GM12892 (cell line): ENCODE data around the gene FAM53A.

Experiments
- DNase-seq: peaks from one replicate; pipeline ENCODE4 v3.0.0; 2011; ENCODE audit not compliant: insufficient read length
- FAIRE-seq: peaks from 2 replicates; lab custom pipeline; 2011; peaks lifted over from hg19 to GRCh38; lab: Jason Lieb, UNC
- POLR2A ChIP-seq: IDR thresholded peaks from 2 replicates; pipeline ENCODE4 v1.6.1; 2011; ENCODE audit warnings: low read depth, low read length, control low read depth
- POLR2AphosphoS5 ChIP-seq: IDR thresholded peaks from 2 replicates; pipeline ENCODE4 v1.6.1; 2011; ENCODE audit warnings: low read depth, low read length, control low read depth
- TAF1 ChIP-seq: IDR thresholded peaks from 2 replicates; pipeline ENCODE4 v1.6.1; 2011; ENCODE audit warnings: low read depth, mild to moderate bottlenecking, control low read depth, low read length, borderline replicate concordance

The FAM53A gene

GRCh38 chr4:1629699-1630083, 54.4 kb downstream of the FAM53A start:
- TF ChIP-seq POLR2A (no peak), TAF1 (no peak), POLR2AphosphoS5 (no peak)
- DNase-seq (no peak), FAIRE-seq (no peak)

DNA sequence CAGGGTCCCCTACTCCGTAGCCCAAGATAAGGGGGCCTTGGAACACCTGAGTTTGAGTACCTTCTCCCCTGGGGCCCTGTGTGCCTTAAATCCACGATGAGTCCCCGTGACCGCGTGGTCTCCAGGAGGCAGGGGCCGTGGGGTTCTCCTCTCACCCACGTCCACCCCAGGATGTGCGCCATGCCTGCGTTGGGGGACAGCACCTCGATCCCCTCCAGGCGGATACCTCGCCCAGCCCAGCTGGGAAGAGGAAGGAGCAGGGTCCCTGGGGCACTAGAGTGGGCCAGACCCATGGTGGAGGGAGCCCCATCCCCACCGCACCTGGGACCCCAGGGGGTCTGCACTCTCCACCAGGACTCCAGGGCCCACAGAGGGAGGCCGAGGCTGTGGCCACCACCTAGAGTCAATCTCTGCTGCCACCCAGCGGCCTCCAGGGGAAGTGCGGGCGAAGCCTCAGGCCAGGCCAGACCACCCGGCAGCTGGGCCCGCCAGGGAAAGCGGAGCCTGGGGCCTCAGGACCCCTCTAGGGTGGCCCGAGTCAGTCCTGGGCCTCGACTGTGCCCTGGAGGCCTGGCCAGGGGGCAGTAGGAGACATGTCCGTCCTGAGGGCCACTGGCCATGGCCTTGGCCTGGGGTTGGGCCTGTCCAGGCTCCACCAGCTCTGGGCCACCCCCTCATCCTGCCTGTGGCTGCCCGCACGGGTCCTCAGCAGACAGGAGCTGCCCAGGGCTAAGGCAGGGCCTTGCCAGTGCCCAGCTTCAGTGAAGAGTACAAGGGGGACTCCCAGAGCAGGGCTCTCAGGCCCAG, 55.0 kb downstream of the FAM53A start:
- FAIRE-seq (no peak), DNase-seq (peak; percentile 87)
- TF ChIP-seq POLR2A (no peak), POLR2AphosphoS5 (no peak), TAF1 (no peak)

- FAIRE-seq = no peak
- DNase-seq = no peak
- TF ChIP-seq POLR2A (no peak), TAF1 (no peak), POLR2AphosphoS5 (no peak)
These were observed 56.4 kb downstream of the FAM53A start for GRCh38 chr4:1627417-1628313.

DNA sequence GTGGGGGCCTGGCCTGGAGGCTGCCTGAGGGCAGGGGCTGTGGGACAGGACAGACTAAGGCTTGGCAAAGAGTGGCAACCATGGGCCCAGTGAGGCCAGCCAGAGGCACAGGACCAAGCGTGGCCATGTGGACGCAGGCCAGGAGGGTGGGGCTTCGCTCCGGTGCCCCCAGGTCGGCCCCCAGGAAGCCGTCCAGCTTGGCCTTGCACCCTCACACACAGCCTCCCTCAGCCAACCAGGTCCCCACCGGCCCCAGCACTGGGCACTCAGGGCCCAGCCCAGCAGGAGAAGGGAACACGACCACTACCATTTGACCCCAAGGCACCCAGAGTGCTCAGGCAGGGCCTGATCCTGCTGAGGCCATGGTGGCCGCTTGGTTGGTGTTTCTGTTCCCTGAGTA, 57.2 kb downstream of the FAM53A start:
- FAIRE-seq (no peak), DNase-seq (no peak)
- TF ChIP-seq POLR2AphosphoS5 (no peak), POLR2A (no peak), TAF1 (no peak)

DNA sequence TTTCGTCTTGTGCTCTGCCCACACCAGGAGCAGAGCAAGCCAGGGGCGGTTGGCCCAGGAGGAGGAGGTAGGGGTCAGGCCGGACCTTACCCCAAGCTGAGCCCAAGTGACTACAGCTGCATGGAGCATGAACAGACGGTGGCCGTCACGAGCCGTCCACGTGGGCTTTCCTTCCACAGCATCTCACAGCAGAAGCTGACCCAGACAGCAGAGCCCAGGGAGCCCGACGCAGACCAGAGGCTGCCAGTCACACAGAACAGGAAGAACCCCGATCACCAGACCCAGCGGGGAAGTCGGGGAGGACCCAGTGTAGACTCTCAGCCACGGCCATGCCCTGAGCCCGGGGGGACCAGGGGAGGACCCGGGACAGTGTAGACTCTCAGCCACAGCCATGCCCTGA, 58.0 kb downstream of the FAM53A start:
- FAIRE-seq (no peak), DNase-seq (no peak)
- TF ChIP-seq POLR2A = no peak
- no peak for TF ChIP-seq POLR2AphosphoS5
- no peak for TF ChIP-seq TAF1

DNA sequence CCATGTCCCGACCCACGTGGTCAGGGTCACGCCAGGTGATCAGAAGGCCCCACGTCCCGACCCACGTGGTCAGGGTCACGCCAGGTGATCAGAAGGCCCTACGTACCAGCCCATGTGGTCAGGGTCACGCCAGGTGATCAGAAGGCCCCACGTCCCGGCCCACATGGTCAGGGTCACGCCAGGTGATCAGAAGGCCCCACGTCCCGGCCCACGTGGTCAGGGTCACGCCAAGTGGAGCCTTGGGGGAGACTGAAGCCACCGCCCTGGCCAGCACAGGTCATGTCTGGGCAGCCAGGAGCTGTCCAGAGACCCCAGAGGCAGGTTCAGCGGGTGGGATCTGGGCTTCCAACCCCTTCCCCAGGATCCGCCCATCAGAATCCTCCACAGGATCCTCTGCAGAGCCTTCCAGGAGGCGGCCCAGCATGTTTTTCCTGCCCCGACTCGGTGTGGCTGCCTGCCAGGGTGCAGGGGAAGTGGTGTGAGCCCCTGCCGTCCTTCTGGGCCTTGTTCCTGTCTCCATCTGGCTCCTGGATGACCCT, 58.4 kb downstream of the FAM53A start:
- no peak for TF ChIP-seq POLR2AphosphoS5
- no peak for TF ChIP-seq TAF1
- TF ChIP-seq POLR2A = no peak
- DNase-seq (no peak), FAIRE-seq (no peak)

- DNase-seq (no peak), FAIRE-seq (no peak)
- TF ChIP-seq TAF1 (no peak), POLR2AphosphoS5 (no peak), POLR2A (no peak)
These were observed 59.6 kb downstream of the FAM53A start for GRCh38 chr4:1624519-1624910.

DNA sequence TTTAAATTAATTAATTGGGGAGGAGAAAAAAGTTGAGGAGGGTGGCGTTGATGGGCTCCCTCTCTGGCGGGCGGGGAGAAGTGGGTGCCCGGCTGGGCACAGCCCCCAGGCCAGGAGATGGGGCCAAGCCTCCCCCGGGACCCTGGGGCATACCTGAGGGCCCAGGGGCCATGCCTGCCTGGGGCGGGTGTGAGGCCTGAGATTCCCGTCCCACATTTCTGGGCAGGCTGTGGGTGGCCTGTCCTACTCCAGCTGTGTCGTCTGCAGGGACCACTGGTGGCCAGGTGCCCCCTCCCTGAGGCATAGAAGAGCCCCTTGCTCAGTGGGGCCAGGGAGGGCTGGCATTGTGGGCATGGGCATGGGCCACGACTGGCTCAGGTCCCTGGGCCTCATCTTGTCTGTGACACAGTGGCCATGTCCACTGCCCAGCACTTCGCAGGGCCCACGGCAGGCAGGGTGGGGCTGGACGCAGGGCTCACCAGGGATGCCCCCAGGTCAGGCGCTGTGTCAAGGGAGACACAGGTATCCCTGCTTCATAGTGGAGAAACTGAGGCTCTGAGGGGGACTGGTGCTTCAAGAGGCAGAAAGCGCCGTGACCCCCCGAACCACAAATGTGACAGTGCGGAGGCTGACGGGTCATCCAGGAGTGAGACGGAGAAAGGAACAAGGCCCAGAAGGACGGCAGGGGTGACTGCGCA, 60.1 kb downstream of the FAM53A start:
- DNase-seq (no peak), FAIRE-seq (no peak)
- no peak for TF ChIP-seq TAF1
- TF ChIP-seq POLR2A = no peak
- TF ChIP-seq POLR2AphosphoS5 = no peak

GRCh38 chr4:1623400-1623799, 60.7 kb downstream of the FAM53A start:
- no peak for TF ChIP-seq TAF1
- TF ChIP-seq POLR2A = no peak
- no peak for TF ChIP-seq POLR2AphosphoS5
- FAIRE-seq (no peak), DNase-seq (no peak)

DNA sequence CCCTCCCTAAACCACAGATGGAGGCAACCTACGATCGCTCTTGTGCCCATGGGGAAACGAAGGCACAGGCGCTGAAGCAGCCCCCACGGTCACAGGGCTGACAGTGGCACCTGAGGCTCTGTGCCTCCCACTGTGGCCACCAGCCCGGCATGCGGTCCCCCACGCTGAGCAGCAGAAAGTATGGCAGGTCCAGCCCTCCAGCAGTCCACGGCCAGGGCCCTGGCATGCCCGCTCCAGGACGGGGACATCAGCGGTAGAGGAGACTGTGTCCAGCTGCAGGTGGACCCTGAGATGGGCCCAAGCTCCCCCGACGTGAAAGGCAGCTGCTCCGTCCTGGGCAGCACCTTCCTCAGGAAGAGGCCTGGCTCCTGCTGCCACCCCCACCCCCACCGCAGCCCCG, 61.2 kb downstream of the FAM53A start:
- TF ChIP-seq POLR2AphosphoS5 (no peak), POLR2A (no peak), TAF1 (no peak)
- no peak for DNase-seq
- no peak for FAIRE-seq

- FAIRE-seq = no peak
- DNase-seq = no peak
These were observed 61.9 kb downstream of the FAM53A start for GRCh38 chr4:1622238-1622637.

More at GRCh38 chr4:1622238-1622637, 61.9 kb downstream of the FAM53A start:
- no peak for TF ChIP-seq TAF1
- no peak for TF ChIP-seq POLR2AphosphoS5
- no peak for TF ChIP-seq POLR2A
